ENCODE measurements around the gene SULT1A1.
"Not testable (repeated sequence)": the region's sequence is repeated elsewhere in the genome, so short reads cannot be mapped to it uniquely, and the experiment has no call there.

The SULT1A1 gene

DNA sequence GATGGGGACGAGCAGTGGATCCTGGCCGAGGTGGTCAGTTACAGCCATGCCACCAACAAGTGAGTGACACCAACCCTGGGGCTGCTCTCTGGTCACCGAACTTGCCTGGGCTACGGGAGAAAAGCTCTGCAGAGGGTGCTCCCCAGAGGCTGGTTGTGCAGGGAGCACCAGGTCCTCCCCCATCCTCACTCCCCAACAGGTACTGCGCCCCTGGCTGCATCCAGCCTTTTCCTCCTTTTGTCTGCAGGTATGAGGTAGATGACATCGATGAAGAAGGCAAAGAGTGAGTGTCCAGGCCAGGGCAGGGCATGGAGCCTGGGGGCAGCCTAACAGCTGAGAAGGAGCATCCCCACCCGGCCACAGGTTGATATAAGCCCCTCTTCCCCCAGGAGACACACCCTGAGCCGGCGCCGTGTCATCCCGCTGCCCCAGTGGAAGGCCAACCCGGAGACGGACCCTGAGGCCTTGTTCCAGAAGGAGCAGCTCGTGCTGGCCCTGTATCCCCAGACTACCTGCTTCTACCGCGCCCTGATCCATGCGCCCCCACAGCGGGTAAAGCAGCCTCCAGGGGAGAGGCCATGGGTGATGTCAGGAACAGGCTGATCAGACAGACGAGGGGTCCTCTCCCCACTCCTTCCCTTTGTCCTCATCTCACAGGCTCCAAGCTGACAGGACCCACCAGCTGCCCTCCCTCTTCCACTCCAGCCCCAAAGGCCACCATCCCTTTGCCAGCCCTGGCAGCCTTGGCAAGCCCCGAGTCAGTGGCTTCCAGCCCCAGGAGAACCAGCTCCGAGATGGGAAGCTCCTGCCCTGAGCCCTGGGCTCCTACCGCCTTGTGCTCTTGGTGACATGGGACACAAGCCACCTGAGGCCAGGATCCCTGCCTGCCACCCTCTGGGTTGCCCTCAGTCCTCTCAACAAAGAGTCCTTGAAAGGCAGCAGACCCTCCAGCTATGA is 19.2 kb downstream of the SULT1A1 start:
- no peak for DNase-seq (ENCODE audit: low spot score)

DNA sequence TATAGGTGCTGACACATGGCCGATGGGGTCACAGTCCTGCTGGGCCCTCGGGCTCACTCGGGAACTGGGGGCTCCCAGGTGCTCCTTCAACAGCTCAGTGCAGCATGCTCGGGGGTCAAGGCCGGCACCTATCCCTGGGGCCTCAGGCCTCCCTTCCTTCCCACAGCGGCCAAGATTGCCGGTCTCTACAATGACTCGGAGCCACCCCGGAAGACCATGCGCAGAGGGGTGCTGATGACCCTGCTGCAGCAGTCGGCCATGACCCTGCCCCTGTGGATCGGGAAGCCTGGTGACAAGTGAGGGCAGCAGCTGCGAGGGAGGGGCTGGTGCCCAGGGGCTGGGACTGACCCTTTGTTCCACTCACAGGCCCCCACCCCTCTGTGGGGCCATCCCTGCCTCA is 19.9 kb downstream of the SULT1A1 start:
- DNase-seq (ENCODE audit: low spot score) = no peak

DNA sequence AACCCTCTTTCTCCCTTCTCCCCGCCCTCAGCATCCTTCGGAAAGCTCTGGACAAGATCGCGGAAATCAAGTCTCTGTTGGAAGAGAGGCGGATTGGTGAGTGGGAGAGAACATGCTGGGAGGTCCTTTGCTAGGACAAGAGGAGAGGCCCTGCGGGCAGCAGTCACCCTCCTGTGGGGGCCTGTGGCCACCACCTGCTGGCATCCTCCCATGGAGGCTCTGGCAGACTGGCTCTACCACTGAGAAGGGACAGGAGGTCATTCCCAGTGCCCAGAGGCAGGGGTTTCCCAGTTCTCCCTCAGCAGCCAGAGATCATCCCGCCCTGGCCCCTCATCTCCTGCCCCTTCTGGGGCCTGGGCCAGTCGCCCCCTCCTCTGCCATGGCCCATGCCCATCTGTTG is 20.8 kb downstream of the SULT1A1 start:
- no peak for DNase-seq (ENCODE audit: low spot score)

DNA sequence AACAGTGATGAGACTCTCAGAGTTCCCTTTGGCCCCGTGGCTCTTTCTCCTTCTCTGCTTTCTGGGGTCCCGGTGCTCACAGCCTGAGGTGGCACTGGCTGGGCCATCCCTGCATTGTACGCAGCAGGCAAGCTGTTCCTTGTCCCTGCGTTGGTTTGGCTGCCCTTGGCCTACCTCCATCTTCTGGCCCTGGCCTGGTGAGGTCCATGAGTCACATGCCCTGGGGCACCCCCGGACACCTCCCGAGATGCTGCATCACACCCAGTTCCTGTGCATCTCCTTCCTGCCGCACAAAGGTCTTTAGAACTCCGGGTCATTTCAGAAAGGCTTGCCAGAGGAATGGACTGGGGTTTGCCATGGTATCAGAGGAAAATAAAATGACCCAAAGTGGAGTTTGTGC is 22.5 kb downstream of the SULT1A1 start:
- no peak for DNase-seq (ENCODE audit: low spot score)

DNA sequence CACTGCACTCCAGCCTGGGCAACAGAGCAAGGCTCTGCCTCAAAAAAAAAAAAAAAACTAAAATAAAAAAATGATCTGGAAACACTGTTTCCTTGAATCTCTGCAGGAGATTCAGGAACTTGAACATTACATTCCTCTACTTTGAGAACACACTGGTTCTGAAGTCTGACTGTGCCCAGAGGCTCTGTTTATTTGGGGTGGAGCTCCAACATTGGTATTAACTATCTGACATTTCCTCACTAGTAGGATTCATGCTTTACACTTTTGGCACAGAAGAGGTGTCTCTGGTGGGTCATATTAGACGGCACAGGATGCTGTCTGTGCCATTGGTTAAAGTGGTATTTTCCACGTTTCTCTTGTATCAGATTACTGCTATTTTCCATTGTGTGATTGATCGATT is 23.4 kb downstream of the SULT1A1 start:
- DNase-seq (ENCODE audit: low spot score) = no peak

DNA sequence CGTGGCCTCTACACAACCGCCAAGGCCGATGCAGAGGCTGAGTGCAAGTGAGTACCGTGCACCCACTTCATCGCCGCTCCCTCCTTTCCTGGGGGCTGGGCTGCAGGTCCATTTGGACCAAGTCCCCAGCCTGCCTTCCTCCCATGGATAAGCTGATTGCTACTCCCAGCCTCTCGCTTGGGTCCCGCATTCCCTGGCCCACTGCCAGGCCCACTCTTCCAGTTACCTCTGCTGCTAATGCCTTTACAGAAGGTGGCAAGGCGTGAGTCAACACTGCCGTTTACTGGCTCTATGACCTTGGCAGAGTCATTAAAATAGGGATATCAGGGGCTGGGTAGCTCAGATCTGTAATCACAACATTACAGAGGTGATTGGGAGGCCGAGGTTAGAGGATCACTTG is 24.2 kb downstream of the SULT1A1 start:
- DNase-seq (ENCODE audit: low spot score) = no peak

DNA sequence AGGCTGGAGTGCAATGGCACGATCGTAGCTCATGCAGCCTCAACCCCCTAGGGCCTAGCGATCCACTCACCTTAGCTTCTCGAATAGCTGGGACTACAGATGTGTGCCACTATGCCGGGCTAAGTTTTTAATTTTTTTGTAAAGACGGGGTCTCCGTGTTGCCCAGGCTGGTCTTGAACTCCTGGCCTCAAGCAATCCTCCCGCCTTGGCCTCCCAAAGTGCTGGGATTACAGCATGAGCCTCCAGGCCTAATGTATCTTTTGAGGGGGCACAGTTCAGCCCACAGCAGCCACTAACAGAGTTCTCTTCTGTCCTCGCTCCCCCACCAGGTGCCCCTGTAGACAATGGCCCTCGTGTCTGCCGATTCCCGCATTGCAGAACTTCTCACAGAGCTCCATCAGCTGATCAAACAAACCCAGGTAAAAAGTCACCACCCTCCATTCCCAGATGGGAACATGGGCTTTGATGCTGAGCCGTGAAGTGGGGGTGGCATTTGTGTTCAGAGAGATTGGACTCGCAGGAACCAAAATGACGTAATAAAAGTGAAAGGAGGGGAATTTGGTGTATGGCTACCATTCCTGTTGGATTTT is 29.0 kb downstream of the SULT1A1 start:
- DNase-seq (ENCODE audit: low spot score) = no peak

DNA sequence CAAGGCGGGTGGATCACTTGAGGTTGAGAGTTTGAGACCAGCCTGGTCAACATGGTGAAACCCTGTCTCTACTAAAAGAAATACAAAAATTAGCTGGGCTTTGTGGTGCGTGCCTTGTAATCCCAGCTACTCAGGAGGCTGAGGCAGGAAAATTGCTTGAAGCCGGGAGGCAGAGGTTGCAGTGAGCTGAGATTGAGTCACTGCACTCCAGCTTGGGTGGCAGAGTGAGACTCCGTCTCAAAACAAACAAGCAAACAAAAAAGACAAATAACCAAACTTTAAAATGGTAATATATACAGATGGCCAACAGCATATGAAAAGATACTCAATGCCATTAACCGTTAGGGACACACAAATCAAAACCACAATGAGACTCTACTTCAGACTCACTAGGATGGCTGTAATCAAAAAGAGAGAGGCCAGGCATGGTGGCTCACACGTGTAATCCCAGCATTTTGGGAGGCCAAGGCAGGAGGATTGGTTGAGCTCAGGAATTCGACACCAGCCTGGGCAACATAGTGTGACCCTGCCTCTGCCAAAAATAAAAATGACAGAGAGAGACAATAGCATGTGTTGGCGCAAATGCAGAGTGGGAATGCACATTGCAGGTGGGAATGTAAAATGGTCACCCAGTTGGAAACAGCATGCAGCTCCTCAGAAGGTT is 34.3 kb downstream of the SULT1A1 start:
- DNase-seq (ENCODE audit: low spot score) = no peak

DNA sequence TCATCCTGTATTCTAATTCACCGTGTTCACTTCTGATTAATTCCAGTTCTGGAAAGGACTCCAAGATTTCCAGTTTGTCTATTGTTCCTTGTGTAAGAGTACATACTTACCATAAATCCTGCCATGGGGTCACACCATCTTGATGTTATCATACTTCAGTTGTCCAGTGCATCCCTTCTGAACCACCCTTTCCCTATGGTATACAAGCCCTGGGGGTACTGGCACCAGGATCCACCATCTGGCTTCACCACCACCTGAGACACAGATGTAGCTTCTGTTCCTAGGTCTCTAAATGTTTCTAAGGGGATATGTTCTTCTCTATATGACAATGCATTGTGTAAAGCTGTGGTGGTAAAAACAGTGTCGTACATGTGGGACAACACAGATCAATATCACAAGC is 34.9 kb downstream of the SULT1A1 start:
- no peak for DNase-seq (ENCODE audit: low spot score)

DNA sequence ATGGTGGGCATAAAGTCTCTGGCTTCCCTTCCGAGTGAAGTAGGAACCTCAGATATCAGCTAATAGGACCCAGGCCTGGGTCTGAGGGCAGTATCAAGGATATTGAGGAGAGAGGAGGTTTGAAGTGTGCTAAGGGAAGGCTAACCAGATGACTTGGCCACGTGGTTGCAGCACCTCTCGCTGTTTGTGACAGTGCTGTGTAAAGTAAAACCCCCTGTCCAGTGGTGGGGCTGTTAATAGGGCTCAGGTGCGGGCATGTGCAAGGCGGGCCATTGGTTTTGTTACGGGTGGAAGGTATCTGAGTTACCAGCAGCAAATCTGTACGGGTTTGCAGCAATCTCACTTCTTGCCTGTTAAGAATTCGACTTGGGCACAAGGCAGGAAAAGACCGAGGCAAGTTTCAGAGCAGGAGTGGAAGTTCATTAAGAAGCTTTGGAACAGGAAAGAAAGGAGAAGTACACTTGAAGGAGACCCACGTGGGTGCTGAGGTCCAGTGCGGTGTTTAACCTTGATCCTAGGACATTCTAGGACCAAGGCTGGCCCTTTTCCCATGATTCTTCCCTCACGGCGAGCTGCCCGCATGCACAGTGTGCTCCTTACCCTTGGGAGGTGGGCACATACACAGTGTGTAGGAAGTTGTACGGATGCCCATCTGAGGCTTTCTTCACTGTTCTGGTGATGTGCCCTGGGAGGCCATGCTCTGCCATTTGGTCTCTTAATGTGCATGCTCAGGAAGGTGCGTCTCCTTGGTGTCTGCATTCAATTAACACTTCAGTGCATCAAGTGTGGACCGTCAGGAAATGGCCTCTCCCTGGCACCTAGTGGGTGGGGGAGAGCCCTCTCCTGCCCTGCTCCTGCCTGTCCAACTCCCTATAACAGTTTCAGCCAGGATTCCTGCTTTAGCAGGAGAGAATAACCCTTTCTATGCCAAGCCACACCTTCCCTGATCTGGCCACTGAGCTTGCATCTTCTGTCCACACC is 35.8 kb downstream of the SULT1A1 start:
- no peak for DNase-seq (ENCODE audit: low spot score)

DNA sequence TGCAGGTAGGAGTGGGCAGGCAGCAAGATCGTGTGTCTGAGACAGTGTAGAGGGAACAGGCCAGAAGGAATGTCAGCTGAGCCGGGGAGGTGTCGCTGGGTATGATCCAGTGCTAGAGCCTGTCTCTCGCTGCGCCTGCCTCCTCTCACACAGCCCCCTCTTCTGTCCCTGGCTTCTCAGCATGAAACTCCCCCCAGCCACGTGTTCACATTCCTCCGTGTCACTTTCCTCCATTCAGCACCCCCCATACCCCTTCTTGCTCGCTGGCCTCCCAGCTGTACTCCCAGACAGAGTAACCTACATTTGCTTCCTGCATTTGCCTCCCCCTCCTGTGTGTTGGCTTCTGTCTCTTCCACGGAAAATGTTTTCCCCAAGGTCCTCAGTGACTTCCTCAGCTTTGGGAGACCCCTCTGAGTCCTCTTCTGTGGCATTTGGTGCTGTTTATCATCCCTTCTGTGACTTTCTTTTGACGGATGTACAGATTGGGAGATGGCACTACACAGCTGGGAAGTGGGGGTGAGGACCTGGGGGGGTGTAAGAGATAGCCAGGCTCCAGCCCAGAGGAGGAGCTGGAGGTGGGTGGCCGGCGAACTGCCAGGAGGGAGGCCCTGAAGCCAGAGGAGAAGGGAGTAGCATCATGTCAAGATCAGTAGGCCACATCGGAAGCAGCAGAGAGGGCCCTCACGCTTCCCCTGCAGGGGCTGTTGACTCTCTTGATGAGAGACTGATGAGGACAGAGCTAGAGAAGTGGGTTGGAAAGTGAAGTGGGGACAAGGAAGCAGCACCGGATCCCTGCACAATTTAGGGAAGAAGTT is 36.9 kb downstream of the SULT1A1 start:
- peak; percentile 62 for DNase-seq (ENCODE audit: low spot score)

DNA sequence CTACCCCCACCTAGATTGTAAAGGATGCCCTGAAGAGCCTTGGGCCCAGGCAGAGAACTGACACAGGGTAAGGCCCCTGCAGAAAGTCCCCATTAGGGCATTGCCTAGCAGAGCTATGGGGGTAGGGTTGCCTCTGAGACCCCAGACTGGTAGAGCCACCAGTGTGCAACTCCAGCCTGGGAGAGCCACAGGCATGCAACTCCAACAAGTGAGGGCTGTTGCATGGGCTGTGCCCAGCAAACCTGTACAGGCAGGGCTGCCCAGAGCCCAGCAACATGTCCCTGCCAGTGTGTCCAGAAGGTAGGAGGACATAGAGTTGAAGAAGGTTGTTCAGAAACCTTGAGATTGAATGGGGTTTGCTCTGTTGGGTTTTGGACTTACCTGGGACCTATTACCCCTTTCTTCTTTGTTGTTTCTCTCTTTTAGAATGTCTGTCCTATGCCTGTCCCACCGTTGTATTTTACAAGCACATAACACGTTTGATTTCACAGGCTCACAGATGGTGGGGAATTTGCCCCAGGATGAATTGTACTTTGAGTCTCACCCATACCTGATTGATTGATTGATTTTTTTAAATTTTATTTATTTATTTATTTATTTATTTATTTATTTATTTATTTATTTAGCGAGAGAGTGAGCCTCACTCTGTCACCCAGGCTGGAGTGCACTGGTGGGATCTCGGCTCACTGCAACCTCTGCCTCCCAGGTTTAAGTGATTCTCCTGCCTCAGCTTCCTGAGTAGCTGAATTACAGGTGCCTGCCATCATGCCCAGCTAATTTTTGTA is 39.7 kb downstream of the SULT1A1 start:
- no peak for DNase-seq (ENCODE audit: low spot score)

DNA sequence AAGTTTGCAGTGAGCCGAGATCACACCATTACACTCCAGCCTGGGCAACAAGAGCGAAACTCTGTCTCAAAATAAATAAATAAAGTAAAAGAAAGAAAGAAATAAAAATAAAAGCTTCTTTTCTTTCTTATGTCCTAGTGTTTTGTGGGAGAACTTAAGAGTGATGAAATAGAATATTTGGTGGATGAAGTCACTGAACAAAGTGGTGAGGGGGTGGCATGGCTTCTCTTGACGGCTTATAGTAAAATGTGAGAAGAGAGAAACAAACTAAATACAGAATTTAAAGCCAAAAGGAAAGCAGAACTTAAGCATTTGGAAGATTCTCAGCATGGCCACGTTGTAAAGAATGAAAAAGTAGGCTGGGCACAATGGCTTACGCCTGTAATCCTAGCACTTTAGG is 40.8 kb downstream of the SULT1A1 start:
- DNase-seq (ENCODE audit: low spot score) = no peak

DNA sequence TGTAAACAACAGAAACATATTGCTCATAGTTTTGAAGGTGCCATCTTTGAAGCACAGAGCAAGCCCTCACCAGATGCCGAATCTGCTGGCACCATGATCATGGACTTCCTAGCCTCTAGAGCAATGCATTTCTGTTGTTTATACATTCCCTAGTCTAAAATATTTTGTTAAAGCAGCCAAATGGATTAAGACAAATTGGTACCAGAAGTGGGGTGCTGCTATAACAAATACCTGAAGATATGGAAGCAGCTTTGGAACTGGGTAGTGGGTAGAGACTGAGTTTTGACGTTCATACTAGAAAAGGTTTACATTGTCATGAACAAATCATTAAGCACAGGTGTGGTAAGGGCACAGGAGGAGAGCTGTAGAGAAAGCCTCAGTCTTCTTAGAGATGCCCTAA is 42.6 kb downstream of the SULT1A1 start:
- DNase-seq (ENCODE audit: low spot score) = no peak

DNA sequence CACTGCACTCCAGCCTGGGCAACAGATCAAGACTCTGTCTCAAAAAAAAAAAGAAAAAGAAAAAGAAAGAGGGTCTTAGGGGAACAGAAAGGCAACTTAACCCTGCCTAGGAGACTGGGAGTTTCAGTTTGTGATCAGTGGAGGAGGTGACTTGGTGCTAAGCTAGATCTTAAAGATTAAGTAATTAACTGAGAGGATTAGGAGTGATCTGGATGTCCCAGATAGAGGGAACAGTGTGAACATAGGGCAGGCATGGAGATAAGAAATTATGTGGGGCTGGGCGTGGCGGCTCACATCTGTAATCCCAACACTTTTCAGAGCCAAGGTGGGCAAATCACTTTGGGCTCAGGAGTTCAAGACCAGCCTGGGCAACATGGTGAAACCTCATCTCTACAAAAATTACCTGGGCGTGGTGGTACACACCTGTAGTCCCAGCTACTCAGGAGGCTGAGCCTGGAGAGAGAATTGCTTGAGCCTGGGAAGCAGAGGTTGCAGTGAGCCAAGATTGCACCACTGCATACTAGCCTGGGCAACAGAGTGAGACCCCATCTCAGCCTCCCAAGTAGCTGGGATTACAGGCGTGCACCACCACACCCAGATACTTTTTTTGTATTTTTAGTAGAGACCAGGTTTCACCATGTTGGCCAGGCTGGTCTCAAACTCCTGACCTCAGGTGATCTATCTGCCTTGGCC is 43.5 kb downstream of the SULT1A1 start:
- not testable (repeated sequence) for DNase-seq (ENCODE audit: low spot score)

DNA sequence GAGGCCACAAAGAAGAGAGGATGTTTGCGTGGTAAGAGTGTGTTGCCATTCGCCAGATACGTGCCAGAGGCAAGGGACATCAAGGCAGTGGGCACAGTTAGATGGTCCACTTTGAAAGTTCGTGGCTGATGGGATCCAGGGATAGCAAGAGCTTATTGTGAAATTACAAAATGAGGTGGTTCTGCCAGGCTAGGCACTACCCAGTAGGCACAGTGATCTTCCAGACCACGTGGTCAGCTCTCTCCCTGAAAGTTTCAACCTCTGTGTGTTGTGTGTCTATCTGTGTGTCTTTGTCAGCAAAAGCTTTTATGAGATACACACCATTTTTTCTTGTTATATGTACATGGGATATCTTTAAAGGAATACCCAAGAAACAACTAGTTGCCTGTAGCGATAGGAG is 46.6 kb downstream of the SULT1A1 start:
- DNase-seq (ENCODE audit: low spot score) = no peak

DNA sequence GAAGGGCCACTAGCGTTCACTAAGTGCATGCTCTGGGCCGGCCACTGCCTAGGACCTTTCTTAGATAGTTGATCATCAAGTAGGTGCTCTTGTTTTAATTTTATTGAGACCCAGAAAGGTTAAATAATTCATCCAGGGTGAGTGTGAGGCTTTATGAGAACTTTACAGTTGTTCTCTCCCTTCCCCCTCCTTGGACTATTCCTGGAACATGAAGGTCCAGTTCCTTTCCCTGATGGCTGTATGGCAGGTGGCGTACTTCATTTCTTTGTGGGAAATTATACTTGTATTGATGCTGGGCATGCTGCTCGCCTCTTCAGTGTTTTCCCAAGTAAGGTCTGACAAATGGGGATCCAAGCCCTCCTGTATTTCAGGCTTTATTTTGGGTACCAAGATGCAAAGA is 47.6 kb downstream of the SULT1A1 start:
- DNase-seq (ENCODE audit: low spot score) = no peak

DNA sequence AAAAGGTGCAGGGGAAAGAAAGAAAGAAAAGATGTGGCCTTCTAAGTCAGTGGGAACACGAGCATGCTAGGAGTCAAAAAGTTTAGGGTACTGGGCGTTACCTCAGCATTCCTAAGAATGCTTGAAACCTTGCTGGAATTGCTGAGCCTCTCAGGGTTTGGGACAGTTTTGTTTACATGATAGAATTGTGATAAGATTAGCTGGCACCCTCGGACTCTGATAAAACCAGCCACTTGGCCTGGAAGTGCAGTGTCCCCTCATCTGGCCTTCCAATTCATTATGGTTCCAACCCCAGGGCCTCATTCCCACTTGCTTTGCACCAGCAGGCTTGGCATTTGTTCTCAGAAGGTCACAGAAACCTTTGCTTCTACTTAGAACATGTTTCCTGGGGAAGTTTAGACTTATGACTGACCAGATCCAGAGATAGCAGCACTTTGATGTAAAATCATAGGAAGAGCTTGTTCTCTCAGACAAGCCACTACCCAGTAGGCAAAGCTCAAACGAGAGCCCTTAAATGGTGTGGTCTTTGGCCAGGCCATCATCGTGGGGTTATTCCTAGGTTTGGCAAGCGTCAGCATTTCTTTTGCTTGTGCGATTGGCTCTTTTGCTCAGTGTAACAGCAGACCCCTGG is 48.2 kb downstream of the SULT1A1 start:
- no peak for DNase-seq (ENCODE audit: low spot score)

DNA sequence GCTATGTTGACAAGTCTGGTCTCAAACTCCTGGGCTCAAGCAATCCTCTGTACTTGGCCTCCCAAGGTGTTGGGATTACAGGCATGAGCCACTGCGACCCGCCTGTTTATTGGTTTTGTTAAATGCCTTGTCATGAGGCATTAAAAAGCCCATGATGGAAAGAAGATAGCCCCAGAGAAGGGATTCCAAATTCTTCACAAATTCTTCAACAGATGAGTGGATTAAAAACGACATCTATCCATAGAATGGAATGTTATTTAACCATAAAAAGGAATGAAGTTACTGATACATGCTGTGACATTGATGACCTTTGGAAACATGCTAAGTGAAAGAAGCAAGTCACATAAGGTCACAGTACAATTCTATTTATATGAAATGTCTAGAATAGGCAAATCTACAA is 51.4 kb downstream of the SULT1A1 start:
- no peak for DNase-seq (ENCODE audit: low spot score)

Data from iPS-NIHi11 (cell line).